HepG2 (cell line): ENCODE data around the gene AGER. TPM values are rescaled to one million over a fixed set of nuclear protein-coding genes. Genes with fewer than 3 reads are reported as not detected.

ENCODE experiments used
- ARNT ChIP-seq: fragments of 450-650 bp; IDR thresholded peaks from 2 replicates; pipeline ENCODE4 v1.6.1; 2017
- CAMTA2 ChIP-seq: sonication (generic); formaldehyde crosslinking; IDR thresholded peaks from 2 replicates; pipeline ENCODE4 v1.4.0; 2020; ENCODE audit warnings: mild to moderate bottlenecking, missing genetic modification reagents, borderline replicate concordance
- ERF ChIP-seq: IDR thresholded peaks from 2 replicates; pipeline ENCODE4 v1.6.1; 2018; ENCODE audit warnings: missing biosample characterization, missing genetic modification reagents
- ISL2 ChIP-seq: sonication (generic); formaldehyde crosslinking; IDR thresholded peaks from 2 replicates; pipeline ENCODE4 v1.5.0; 2020; ENCODE audit warnings: missing genetic modification reagents
- MYC ChIP-seq: sonication (generic); formaldehyde crosslinking; IDR thresholded peaks from 2 replicates; pipeline ENCODE4 v1.9.0; 2021; ENCODE audit warnings: missing genetic modification reagents, borderline replicate concordance
- MYNN ChIP-seq: sonication (generic); formaldehyde crosslinking; IDR thresholded peaks from 2 replicates; pipeline ENCODE4 v1.4.0; 2020; ENCODE audit warnings: mild to moderate bottlenecking, low read depth, missing genetic modification reagents
- PCBP2 ChIP-seq: fragments of 200-400 bp; formaldehyde crosslinking; optimal IDR thresholded peaks from 2 replicates; pipeline ENCODE3; 2018; ENCODE audit warnings: low read length, low read depth; ENCODE audit not compliant: poor library complexity, severe bottlenecking
- RARG ChIP-seq: sonication (generic); formaldehyde crosslinking; IDR thresholded peaks from 2 replicates; pipeline ENCODE4 v1.4.0; 2020; ENCODE audit warnings: low read depth, mild to moderate bottlenecking, missing genetic modification reagents
- SP1 ChIP-seq, 2 experiments: fragments of 450-650 bp in 1 of 2; sonication (generic) in 1 of 2; formaldehyde crosslinking in 1 of 2; IDR thresholded peaks; 2 replicates each; pipeline versions ENCODE4 v1.4.0 to v1.6.1; 2016 to 2020; ENCODE audit warnings: missing genetic modification reagents in 1 of 2
- ZBTB42 ChIP-seq: sonication (generic); formaldehyde crosslinking; IDR thresholded peaks from 2 replicates; pipeline ENCODE4 v1.5.0; 2020; ENCODE audit warnings: mild to moderate bottlenecking, missing genetic modification reagents
- ZBTB7A ChIP-seq: sonication (generic); formaldehyde crosslinking; IDR thresholded peaks from 2 replicates; pipeline ENCODE4 v1.8.0; 2022; ENCODE audit warnings: mild to moderate bottlenecking, missing genetic modification reagents
- ZNF781 ChIP-seq: sonication (generic); formaldehyde crosslinking; IDR thresholded peaks from 2 replicates; pipeline ENCODE4 v1.5.1; 2020; ENCODE audit warnings: borderline replicate concordance, mild to moderate bottlenecking, missing genetic modification reagents; ENCODE audit errors: not compliant biosample characterization
- ZNF782 ChIP-seq: sonication (generic); formaldehyde crosslinking; IDR thresholded peaks from 2 replicates; pipeline ENCODE4 v1.4.0; 2020; ENCODE audit warnings: missing genetic modification reagents, mild to moderate bottlenecking, borderline replicate concordance
- ZNF83 ChIP-seq: sonication (generic); formaldehyde crosslinking; IDR thresholded peaks from 2 replicates; pipeline ENCODE4 v1.4.0; 2020; ENCODE audit warnings: missing genetic modification reagents, mild to moderate bottlenecking, borderline replicate concordance
- ZSCAN31 ChIP-seq: sonication (generic); formaldehyde crosslinking; IDR thresholded peaks from 2 replicates; pipeline ENCODE4 v1.5.0; 2020; ENCODE audit warnings: low read depth, mild to moderate bottlenecking, missing genetic modification reagents
- polyA plus RNA-seq, 8 experiments: library from polyadenylated mRNA; depleted of rRNA in 3 of 8; stranded (reverse) in 7 of 8; unstranded in 1 of 8; fragments of >200 nt; fragmentation: Illumina TruSeq in 4 of 8; extraction: Trizol in 4 of 8; gene quantifications; 2 replicates each; pipeline versions ENCODE4 v1.2.1 to v1.2.3, GENCODE V29; 2011 to 2016; ENCODE audit warnings: low read depth in 4 of 8, missing spikeins in 1 of 8, mixed read lengths in 1 of 8; ENCODE audit not compliant: insufficient read depth in 1 of 8
- total RNA-seq, 5 experiments: library from RNA; depleted of rRNA; stranded (reverse); fragments of >200 nt; fragmentation: Illumina TruSeq; extraction: Trizol; gene quantifications; 2 replicates each; pipeline ENCODE4 v1.2.3, GENCODE V29; 2016; ENCODE audit warnings: low read depth in 1 of 5
- TF ChIP-seq, protein P1 (sequence below), 2 experiments: sonication (generic) in 1 of 2; formaldehyde crosslinking in 1 of 2; IDR thresholded peaks; 2 replicates each; pipeline versions ENCODE4 v1.4.0 to v1.6.1; 2018 to 2020; ENCODE audit warnings: missing genetic modification reagents in 2 of 2, borderline replicate concordance in 1 of 2, low read depth in 1 of 2, mild to moderate bottlenecking in 1 of 2, missing biosample characterization in 1 of 2
- TF ChIP-seq, protein P2 (sequence below): sonication (generic); formaldehyde crosslinking; IDR thresholded peaks from 2 replicates; pipeline ENCODE4 v1.9.0; 2021; ENCODE audit warnings: missing genetic modification reagents, mild to moderate bottlenecking, borderline replicate concordance
- TF ChIP-seq, protein P3 (sequence below): sonication (generic); formaldehyde crosslinking; IDR thresholded peaks from 2 replicates; pipeline ENCODE4 v1.5.0; 2020; ENCODE audit warnings: mild to moderate bottlenecking, missing genetic modification reagents, borderline replicate concordance

The AGER gene
- total and polyA plus RNA-seq, 2 of the 13 experiments (the other 11 are each of a cell fraction or from before 2014, with no cell fraction given) = 1.9 to 5.1 TPM

GRCh38 chr6:32177788-32178546 lies 6.1 kb downstream of the AGER start, which contains the start of gene RNF5 (continued):
- TF ChIP-seq MYC = no peak
- TF ChIP-seq, protein P1, sequence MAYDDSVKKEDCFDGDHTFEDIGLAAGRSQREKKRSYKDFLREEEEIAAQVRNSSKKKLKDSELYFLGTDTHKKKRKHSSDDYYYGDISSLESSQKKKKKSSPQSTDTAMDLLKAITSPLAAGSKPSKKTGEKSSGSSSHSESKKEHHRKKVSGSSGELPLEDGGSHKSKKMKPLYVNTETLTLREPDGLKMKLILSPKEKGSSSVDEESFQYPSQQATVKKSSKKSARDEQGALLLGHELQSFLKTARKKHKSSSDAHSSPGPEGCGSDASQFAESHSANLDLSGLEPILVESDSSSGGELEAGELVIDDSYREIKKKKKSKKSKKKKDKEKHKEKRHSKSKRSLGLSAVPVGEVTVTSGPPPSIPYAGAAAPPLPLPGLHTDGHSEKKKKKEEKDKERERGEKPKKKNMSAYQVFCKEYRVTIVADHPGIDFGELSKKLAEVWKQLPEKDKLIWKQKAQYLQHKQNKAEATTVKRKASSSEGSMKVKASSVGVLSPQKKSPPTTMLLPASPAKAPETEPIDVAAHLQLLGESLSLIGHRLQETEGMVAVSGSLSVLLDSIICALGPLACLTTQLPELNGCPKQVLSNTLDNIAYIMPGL (CRISPR knock-in tag; IDR thresholded peaks at IDR 0.05; ENCODE audit: borderline replicate concordance in 1 of 2, low read depth in 1 of 2) = peak in 1 of 2 experiments; percentile 15; a peak in 1 of 4 replicates
- 0 out of 2 replicates have a peak, but pooled peaks have one; percentile 34 for TF ChIP-seq ISL2 (CRISPR knock-in tag)
- TF ChIP-seq ERF = peak; percentile 84
- no peak for TF ChIP-seq RARG (CRISPR knock-in tag)
- TF ChIP-seq SP1 (IDR thresholded peaks at IDR 0.05) = no peak
- peak; percentile 84 for TF ChIP-seq SP1 (CRISPR knock-in tag; IDR thresholded peaks at IDR 0.05)
- no peak for TF ChIP-seq ZNF781 (CRISPR knock-in tag)
- no peak for TF ChIP-seq ZBTB7A (CRISPR knock-in tag)
- peak; percentile 93 for TF ChIP-seq ZSCAN31
- no peak for TF ChIP-seq PCBP2
- TF ChIP-seq, protein P2, sequence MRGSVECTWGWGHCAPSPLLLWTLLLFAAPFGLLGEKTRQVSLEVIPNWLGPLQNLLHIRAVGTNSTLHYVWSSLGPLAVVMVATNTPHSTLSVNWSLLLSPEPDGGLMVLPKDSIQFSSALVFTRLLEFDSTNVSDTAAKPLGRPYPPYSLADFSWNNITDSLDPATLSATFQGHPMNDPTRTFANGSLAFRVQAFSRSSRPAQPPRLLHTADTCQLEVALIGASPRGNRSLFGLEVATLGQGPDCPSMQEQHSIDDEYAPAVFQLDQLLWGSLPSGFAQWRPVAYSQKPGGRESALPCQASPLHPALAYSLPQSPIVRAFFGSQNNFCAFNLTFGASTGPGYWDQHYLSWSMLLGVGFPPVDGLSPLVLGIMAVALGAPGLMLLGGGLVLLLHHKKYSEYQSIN = no peak
- TF ChIP-seq CAMTA2 (CRISPR knock-in tag) = no peak
- no peak for TF ChIP-seq ARNT
- TF ChIP-seq MYNN (CRISPR knock-in tag) = no peak; the same call in 1 of the 2 replicates
- TF ChIP-seq ZNF782 (CRISPR knock-in tag) = no peak
- TF ChIP-seq, protein P3, sequence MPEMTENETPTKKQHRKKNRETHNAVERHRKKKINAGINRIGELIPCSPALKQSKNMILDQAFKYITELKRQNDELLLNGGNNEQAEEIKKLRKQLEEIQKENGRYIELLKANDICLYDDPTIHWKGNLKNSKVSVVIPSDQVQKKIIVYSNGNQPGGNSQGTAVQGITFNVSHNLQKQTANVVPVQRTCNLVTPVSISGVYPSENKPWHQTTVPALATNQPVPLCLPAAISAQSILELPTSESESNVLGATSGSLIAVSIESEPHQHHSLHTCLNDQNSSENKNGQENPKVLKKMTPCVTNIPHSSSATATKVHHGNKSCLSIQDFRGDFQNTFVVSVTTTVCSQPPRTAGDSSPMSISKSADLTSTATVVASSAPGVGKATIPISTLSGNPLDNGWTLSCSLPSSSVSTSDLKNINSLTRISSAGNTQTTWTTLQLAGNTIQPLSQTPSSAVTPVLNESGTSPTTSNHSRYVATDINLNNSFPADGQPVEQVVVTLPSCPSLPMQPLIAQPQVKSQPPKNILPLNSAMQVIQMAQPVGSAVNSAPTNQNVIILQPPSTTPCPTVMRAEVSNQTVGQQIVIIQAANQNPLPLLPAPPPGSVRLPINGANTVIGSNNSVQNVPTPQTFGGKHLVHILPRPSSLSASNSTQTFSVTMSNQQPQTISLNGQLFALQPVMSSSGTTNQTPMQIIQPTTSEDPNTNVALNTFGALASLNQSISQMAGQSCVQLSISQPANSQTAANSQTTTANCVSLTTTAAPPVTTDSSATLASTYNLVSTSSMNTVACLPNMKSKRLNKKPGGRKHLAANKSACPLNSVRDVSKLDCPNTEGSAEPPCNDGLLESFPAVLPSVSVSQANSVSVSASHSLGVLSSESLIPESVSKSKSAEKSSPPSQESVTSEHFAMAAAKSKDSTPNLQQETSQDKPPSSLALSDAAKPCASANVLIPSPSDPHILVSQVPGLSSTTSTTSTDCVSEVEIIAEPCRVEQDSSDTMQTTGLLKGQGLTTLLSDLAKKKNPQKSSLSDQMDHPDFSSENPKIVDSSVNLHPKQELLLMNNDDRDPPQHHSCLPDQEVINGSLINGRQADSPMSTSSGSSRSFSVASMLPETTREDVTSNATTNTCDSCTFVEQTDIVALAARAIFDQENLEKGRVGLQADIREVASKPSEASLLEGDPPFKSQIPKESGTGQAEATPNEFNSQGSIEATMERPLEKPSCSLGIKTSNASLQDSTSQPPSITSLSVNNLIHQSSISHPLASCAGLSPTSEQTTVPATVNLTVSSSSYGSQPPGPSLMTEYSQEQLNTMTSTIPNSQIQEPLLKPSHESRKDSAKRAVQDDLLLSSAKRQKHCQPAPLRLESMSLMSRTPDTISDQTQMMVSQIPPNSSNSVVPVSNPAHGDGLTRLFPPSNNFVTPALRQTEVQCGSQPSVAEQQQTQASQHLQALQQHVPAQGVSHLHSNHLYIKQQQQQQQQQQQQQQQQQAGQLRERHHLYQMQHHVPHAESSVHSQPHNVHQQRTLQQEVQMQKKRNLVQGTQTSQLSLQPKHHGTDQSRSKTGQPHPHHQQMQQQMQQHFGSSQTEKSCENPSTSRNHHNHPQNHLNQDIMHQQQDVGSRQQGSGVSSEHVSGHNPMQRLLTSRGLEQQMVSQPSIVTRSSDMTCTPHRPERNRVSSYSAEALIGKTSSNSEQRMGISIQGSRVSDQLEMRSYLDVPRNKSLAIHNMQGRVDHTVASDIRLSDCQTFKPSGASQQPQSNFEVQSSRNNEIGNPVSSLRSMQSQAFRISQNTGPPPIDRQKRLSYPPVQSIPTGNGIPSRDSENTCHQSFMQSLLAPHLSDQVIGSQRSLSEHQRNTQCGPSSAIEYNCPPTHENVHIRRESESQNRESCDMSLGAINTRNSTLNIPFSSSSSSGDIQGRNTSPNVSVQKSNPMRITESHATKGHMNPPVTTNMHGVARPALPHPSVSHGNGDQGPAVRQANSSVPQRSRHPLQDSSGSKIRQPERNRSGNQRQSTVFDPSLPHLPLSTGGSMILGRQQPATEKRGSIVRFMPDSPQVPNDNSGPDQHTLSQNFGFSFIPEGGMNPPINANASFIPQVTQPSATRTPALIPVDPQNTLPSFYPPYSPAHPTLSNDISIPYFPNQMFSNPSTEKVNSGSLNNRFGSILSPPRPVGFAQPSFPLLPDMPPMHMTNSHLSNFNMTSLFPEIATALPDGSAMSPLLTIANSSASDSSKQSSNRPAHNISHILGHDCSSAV (CRISPR knock-in tag) = no peak
- no peak for TF ChIP-seq ZBTB42 (CRISPR knock-in tag)
- TF ChIP-seq ZNF83 (CRISPR knock-in tag) = no peak
